SK-N-SH treated with all-trans-retinoic acid at 6 μM for 48 hours (cell line): ENCODE measurements around the gene AADACL2.
"Not testable (repeated sequence)": the region's sequence is repeated elsewhere in the genome, so short reads cannot be mapped to it uniquely, and the experiment has no call there.

ENCODE experiments used
- ATAC-seq: fragments of 200-7000 bp; cut with Tn5 transposase; 3 replicates; pipeline ENCODE4 v1.9.1; 2020; ENCODE audit warnings: mild to moderate bottlenecking, moderate library complexity
- BACH2 ChIP-seq: fragments of 250-450 bp; sonication (Bioruptor Pico); IDR thresholded peaks from 2 replicates; pipeline ENCODE4 v1.9.0; 2021; ENCODE audit warnings: mild to moderate bottlenecking, borderline replicate concordance
- CSDC2 ChIP-seq: fragments of 250-450 bp; sonication (Bioruptor Pico); IDR thresholded peaks from 2 replicates; pipeline ENCODE4 v1.5.0; 2020; ENCODE audit warnings: mild to moderate bottlenecking, moderate library complexity
- GLIS3 ChIP-seq: fragments of 250-450 bp; sonication (Bioruptor Pico); IDR thresholded peaks from 2 replicates; pipeline ENCODE4 v1.5.0; 2020; ENCODE audit warnings: mild to moderate bottlenecking, moderate library complexity
- ISL1 ChIP-seq: fragments of 250-450 bp; sonication (Bioruptor Pico); IDR thresholded peaks from 2 replicates; pipeline ENCODE4 v2.1.2; 2022; ENCODE audit warnings: mild to moderate bottlenecking, moderate library complexity
- OSR1 ChIP-seq: fragments of 250-450 bp; sonication (Bioruptor Pico); IDR thresholded peaks from 2 replicates; pipeline ENCODE4 v1.8.0; 2022; ENCODE audit warnings: moderate library complexity, mild to moderate bottlenecking, inconsistent platforms
- PPARA ChIP-seq: fragments of 250-450 bp; sonication (Bioruptor Pico); IDR thresholded peaks from 2 replicates; pipeline ENCODE4 v1.5.0; 2020; ENCODE audit warnings: mild to moderate bottlenecking, borderline replicate concordance
- RARB ChIP-seq: fragments of 250-450 bp; sonication (Bioruptor Pico); IDR thresholded peaks from 2 replicates; pipeline ENCODE4 v1.8.0; 2021; ENCODE audit warnings: mild to moderate bottlenecking, moderate library complexity
- SNAI2 ChIP-seq: fragments of 250-450 bp; sonication (Bioruptor Pico); IDR thresholded peaks from 2 replicates; pipeline ENCODE4 v1.5.0; 2020; ENCODE audit warnings: mild to moderate bottlenecking, moderate library complexity
- TCF4 ChIP-seq: fragments of 250-450 bp; sonication (Bioruptor Pico); IDR thresholded peaks from 2 replicates; pipeline ENCODE4 v1.8.0; 2021; ENCODE audit warnings: mild to moderate bottlenecking, moderate library complexity, borderline replicate concordance
- TOX ChIP-seq: fragments of 250-450 bp; sonication (Bioruptor Pico); IDR thresholded peaks from 2 replicates; pipeline ENCODE4 v1.8.0; 2021; ENCODE audit warnings: mild to moderate bottlenecking, moderate library complexity, borderline replicate concordance
- ZC3H10 ChIP-seq: fragments of 250-450 bp; sonication (Bioruptor Pico); IDR thresholded peaks from 2 replicates; pipeline ENCODE4 v1.5.1; 2021; ENCODE audit warnings: mild to moderate bottlenecking, moderate library complexity
- ZFP3 ChIP-seq: fragments of 250-450 bp; sonication (Bioruptor Pico); IDR thresholded peaks from 2 replicates; pipeline ENCODE4 v1.5.0; 2020; ENCODE audit warnings: mild to moderate bottlenecking, moderate library complexity
- ZFP30 ChIP-seq: fragments of 450-650 bp; formaldehyde crosslinking; IDR thresholded peaks from 2 replicates; pipeline ENCODE4 v1.5.0; 2022; ENCODE audit warnings: mild to moderate bottlenecking, moderate library complexity
- ZNF8 ChIP-seq: fragments of 450-650 bp; formaldehyde crosslinking; IDR thresholded peaks from 2 replicates; pipeline ENCODE4 v1.5.0; 2020; ENCODE audit warnings: mild to moderate bottlenecking, moderate library complexity
- TF ChIP-seq, protein P1 (sequence below): fragments of 250-450 bp; sonication (Bioruptor Pico); IDR thresholded peaks from 2 replicates; pipeline ENCODE4 v1.5.1; 2021; ENCODE audit warnings: mild to moderate bottlenecking, moderate library complexity
- TF ChIP-seq, protein P2 (sequence below): fragments of 250-450 bp; sonication (Bioruptor Pico); IDR thresholded peaks from 2 replicates; pipeline ENCODE4 v1.8.0; 2021; ENCODE audit warnings: low read depth, mild to moderate bottlenecking, moderate library complexity, borderline replicate concordance
- TF ChIP-seq, protein P3 (sequence below): fragments of 250-450 bp; sonication (Bioruptor Pico); IDR thresholded peaks from 2 replicates; pipeline ENCODE4 v1.5.1; 2020; ENCODE audit warnings: low read depth, mild to moderate bottlenecking, moderate library complexity
- TF ChIP-seq, protein P4 (sequence below): fragments of 250-450 bp; sonication (Bioruptor Pico); IDR thresholded peaks from 2 replicates; pipeline ENCODE4 v1.8.0; 2020; ENCODE audit warnings: mild to moderate bottlenecking, moderate library complexity, borderline replicate concordance

Gene AADACL2

DNA sequence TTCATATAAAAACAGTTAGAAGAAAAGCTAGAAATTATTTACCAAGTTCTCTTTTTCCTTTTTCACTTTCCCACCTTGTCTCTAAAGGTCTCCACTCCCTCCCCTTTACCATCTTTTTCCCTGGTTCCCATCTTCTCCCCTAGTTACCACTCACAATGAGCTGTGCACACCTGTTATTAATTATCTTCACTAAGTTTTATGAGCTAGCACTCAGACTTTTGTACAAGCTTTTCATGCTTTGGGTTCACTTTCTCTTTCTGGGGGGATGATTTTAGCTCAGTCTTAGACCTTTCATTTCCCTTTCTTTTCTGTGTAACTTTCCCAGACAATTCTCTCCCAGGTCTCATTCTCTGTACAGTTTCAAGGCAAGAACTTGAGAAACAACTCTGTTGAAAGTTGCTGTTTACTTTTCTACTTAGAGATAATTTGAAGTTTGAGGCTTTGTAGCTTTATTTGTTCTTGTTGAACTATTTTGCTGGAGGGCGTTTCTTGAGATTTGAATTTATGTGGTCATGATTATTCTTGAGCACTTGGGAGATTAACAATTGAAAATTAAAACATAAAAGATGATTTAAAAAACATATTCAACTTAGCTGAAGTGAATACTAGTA is 56.2 kb downstream of the AADACL2 start:
- ATAC-seq, result peak; percentile 16; the same call in 2 of the 3 replicates
- TF ChIP-seq, protein P1, sequence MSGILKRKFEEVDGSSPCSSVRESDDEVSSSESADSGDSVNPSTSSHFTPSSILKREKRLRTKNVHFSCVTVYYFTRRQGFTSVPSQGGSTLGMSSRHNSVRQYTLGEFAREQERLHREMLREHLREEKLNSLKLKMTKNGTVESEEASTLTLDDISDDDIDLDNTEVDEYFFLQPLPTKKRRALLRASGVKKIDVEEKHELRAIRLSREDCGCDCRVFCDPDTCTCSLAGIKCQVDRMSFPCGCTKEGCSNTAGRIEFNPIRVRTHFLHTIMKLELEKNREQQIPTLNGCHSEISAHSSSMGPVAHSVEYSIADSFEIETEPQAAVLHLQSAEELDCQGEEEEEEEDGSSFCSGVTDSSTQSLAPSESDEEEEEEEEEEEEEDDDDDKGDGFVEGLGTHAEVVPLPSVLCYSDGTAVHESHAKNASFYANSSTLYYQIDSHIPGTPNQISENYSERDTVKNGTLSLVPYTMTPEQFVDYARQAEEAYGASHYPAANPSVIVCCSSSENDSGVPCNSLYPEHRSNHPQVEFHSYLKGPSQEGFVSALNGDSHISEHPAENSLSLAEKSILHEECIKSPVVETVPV, result no peak
- TF ChIP-seq CSDC2 (CRISPR knock-in tag) (no peak), ZFP3 (CRISPR knock-in tag) (no peak)
- TF ChIP-seq, protein P2, sequence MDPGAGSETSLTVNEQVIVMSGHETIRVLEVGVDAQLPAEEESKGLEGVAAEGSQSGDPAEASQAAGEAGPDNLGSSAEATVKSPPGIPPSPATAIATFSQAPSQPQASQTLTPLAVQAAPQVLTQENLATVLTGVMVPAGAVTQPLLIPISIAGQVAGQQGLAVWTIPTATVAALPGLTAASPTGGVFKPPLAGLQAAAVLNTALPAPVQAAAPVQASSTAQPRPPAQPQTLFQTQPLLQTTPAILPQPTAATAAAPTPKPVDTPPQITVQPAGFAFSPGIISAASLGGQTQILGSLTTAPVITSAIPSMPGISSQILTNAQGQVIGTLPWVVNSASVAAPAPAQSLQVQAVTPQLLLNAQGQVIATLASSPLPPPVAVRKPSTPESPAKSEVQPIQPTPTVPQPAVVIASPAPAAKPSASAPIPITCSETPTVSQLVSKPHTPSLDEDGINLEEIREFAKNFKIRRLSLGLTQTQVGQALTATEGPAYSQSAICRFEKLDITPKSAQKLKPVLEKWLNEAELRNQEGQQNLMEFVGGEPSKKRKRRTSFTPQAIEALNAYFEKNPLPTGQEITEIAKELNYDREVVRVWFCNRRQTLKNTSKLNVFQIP (CRISPR knock-in tag), result no peak

DNA sequence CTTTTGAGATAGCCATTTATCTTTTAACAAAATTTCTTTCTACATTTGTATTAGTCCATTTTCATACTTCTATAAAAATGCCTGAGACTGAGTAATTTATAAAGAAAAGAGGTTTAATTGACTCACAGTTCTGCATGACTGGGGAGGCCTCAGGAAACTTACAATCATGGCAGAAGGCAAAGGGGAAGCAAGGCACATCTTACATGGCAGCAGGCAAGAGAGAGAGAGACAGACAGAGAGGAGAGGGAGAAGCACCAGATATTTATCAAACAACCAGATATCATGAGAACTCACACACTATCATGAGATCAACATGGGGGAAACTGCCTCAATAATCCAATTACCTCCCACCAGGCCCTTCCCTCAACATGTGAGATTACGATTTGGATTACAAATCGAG is 57.0 kb downstream of the AADACL2 start:
- not testable (repeated sequence) for ATAC-seq

DNA sequence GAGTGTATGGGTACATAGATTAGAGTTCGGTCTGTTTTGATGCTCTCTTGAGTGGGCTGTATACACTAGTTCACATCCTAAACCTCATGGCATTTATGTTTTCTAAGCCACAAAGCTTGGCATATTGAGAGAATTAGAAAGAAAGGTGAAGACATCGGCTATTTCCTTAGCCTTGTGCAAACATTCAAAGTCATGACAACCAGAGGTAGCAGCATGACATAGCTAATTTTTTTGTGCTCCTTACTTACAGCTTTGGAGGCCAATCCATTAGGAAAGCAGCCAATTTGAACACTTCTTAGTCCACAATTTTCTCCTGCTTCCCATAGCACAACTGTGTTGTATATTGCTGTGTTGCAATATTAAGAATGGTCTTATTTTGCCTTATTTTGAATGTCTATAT is 58.7 kb downstream of the AADACL2 start:
- TF ChIP-seq OSR1 (CRISPR knock-in tag) (no peak), ZFP30 (CRISPR knock-in tag) (no peak), TOX (CRISPR knock-in tag) (no peak), BACH2 (no peak), PPARA (CRISPR knock-in tag) (no peak), ISL1 (CRISPR knock-in tag) (no peak), TCF4 (CRISPR knock-in tag) (no peak), ZNF8 (CRISPR knock-in tag) (no peak), SNAI2 (no peak), ZC3H10 (no peak), RARB (CRISPR knock-in tag) (no peak), GLIS3 (no peak)
- TF ChIP-seq, protein P3, sequence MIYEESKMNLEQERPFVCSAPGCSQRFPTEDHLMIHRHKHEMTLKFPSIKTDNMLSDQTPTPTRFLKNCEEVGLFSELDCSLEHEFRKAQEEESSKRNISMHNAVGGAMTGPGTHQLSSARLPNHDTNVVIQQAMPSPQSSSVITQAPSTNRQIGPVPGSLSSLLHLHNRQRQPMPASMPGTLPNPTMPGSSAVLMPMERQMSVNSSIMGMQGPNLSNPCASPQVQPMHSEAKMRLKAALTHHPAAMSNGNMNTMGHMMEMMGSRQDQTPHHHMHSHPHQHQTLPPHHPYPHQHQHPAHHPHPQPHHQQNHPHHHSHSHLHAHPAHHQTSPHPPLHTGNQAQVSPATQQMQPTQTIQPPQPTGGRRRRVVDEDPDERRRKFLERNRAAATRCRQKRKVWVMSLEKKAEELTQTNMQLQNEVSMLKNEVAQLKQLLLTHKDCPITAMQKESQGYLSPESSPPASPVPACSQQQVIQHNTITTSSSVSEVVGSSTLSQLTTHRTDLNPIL (CRISPR knock-in tag), result no peak
- TF ChIP-seq, protein P2 (CRISPR knock-in tag), result no peak
- TF ChIP-seq, protein P4, sequence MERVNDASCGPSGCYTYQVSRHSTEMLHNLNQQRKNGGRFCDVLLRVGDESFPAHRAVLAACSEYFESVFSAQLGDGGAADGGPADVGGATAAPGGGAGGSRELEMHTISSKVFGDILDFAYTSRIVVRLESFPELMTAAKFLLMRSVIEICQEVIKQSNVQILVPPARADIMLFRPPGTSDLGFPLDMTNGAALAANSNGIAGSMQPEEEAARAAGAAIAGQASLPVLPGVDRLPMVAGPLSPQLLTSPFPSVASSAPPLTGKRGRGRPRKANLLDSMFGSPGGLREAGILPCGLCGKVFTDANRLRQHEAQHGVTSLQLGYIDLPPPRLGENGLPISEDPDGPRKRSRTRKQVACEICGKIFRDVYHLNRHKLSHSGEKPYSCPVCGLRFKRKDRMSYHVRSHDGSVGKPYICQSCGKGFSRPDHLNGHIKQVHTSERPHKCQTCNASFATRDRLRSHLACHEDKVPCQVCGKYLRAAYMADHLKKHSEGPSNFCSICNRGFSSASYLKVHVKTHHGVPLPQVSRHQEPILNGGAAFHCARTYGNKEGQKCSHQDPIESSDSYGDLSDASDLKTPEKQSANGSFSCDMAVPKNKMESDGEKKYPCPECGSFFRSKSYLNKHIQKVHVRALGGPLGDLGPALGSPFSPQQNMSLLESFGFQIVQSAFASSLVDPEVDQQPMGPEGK (CRISPR knock-in tag), result no peak

DNA sequence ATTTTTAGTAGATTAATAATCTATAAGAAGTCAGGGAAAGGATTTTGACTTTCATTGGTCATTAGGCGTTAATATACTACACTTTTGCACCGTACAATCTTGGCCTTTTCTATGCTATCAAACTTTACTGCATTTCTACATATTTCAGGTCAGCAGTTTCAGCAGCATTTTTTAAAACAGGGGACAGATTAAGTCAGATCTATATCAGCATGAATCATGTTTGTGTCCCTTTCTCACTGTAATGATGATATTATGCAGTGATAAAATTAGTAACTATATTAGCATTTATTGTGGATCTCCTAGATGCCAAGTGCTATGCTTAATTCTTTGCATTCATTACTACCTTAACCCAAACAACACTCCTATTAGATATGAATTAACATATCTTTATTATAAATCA is 59.9 kb downstream of the AADACL2 start:
- TF ChIP-seq, protein P4 (CRISPR knock-in tag), result no peak
- no peak for TF ChIP-seq CSDC2 (CRISPR knock-in tag)
- TF ChIP-seq, all 23 proteins: peak for 0
- no peak for ATAC-seq

More for the DNA sequence above, 58.7 kb downstream of the AADACL2 start:
- no peak for ATAC-seq
